HepG2 (cell line): ENCODE results near the gene GFER. TPM values are rescaled to one million over a fixed set of nuclear protein-coding genes. Genes with fewer than 3 reads are reported as not detected.
A peak's percentile ranks its signal among the peaks of the same experiment; 100 is the strongest.

Experiments
- CEBPB ChIP-seq: IDR thresholded peaks from 2 replicates; pipeline ENCODE4 v1.6.1; 2011; ENCODE audit warnings: low read depth, low read length, improper control_type of control experiment, borderline replicate concordance
- E2F5 ChIP-seq: sonication (generic); formaldehyde crosslinking; conservative IDR thresholded peaks from 2 replicates; pipeline ENCODE4 v1.4.0; 2020; ENCODE audit warnings: missing genetic modification reagents
- FOSL2 ChIP-seq: sonication (generic); formaldehyde crosslinking; IDR thresholded peaks from 2 replicates; pipeline ENCODE4 v1.4.0; 2020; ENCODE audit warnings: missing genetic modification reagents
- FOXA1 ChIP-seq, 2 experiments: fragments of 450-650 bp in 1 of 2; sonication (generic) in 1 of 2; formaldehyde crosslinking in 1 of 2; IDR thresholded peaks; 2 replicates each; pipeline versions ENCODE4 v1.4.0 to v1.6.1; 2016 to 2020; ENCODE audit warnings: missing genetic modification reagents in 1 of 2
- HNRNPUL1 ChIP-seq: fragments of 200-400 bp; formaldehyde crosslinking; IDR thresholded peaks from 2 replicates; pipeline ENCODE4 v1.6.1; 2017; ENCODE audit warnings: low read depth, mild to moderate bottlenecking, low read length, moderate library complexity
- PRDM15 ChIP-seq: sonication (generic); formaldehyde crosslinking; IDR thresholded peaks from 2 replicates; pipeline ENCODE4 v1.4.0; 2020; ENCODE audit warnings: missing genetic modification reagents
- PTBP1 ChIP-seq: fragments of 200-400 bp; formaldehyde crosslinking; IDR thresholded peaks from 2 replicates; pipeline ENCODE4 v1.6.1; 2018; ENCODE audit warnings: low read length, low read depth; ENCODE audit not compliant: poor library complexity, severe bottlenecking
- SPEN ChIP-seq: sonication (generic); formaldehyde crosslinking; IDR thresholded peaks from 2 replicates; pipeline ENCODE4 v1.5.1; 2020; ENCODE audit warnings: low read depth, mild to moderate bottlenecking, missing genetic modification reagents
- TEAD3 ChIP-seq: optimal IDR thresholded peaks from 2 replicates; pipeline ENCODE3; 2016; ENCODE audit warnings: borderline replicate concordance
- ZBTB1 ChIP-seq: sonication (generic); formaldehyde crosslinking; IDR thresholded peaks from 2 replicates; pipeline ENCODE4 v1.4.0; 2020; ENCODE audit warnings: missing genetic modification reagents, borderline replicate concordance
- ZFP37 ChIP-seq: sonication (generic); formaldehyde crosslinking; IDR thresholded peaks from 2 replicates; pipeline ENCODE4 v1.4.0; 2020; ENCODE audit warnings: missing genetic modification reagents, borderline replicate concordance
- ZNF430 ChIP-seq: sonication (generic); formaldehyde crosslinking; IDR thresholded peaks from 2 replicates; pipeline ENCODE4 v1.9.0; 2021; ENCODE audit warnings: mild to moderate bottlenecking, missing genetic modification reagents
- ZNF710 ChIP-seq: sonication (generic); formaldehyde crosslinking; IDR thresholded peaks from 2 replicates; pipeline ENCODE4 v1.5.0; 2020; ENCODE audit warnings: mild to moderate bottlenecking, missing genetic modification reagents, borderline replicate concordance
- polyA plus RNA-seq, 8 experiments: library from polyadenylated mRNA; depleted of rRNA in 3 of 8; stranded (reverse) in 7 of 8; unstranded in 1 of 8; fragments of >200 nt; fragmentation: Illumina TruSeq in 4 of 8; extraction: Trizol in 4 of 8; gene quantifications; 2 replicates each; pipeline versions ENCODE4 v1.2.1 to v1.2.3, GENCODE V29; 2011 to 2016; ENCODE audit warnings: low read depth in 4 of 8, missing spikeins in 1 of 8, mixed read lengths in 1 of 8; ENCODE audit not compliant: insufficient read depth in 1 of 8
- total RNA-seq, 5 experiments: library from RNA; depleted of rRNA; stranded (reverse); fragments of >200 nt; fragmentation: Illumina TruSeq; extraction: Trizol; gene quantifications; 2 replicates each; pipeline ENCODE4 v1.2.3, GENCODE V29; 2016; ENCODE audit warnings: low read depth in 1 of 5
- TF ChIP-seq, protein P1 (sequence below): IDR thresholded peaks from 2 replicates; pipeline ENCODE4 v1.6.1; 2018; ENCODE audit warnings: missing genetic modification reagents

GFER gene
- total and polyA plus RNA-seq, 2 of the 13 experiments (the other 11 are each of a cell fraction or from before 2014, with no cell fraction given) = 28.6 to 71.7 TPM

DNA sequence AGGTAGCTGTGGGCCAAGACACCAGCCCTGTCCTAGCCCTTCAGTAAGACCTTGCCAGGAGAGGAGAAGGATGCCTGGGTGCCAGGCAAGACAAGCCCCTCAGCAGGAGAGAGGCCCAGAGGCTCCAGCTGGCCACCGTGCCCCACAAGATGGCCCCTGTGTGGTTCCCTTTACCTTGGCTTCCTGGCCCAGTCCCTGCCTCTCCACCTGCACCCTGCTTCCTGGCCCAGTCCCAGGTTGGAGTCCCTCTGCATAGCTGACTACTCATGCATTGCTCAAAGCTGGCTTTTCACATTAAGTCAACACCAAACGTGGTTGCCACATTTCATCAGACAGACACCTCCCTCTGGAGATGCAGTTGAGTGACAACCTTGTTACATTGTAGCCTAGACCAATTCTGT lies 9.7 kb downstream of the GFER start (continued):
- TF ChIP-seq PRDM15 (CRISPR knock-in tag) = no peak
- no peak for TF ChIP-seq PTBP1
- TF ChIP-seq TEAD3 (CRISPR knock-in tag) = peak; percentile 53
- TF ChIP-seq, protein P1, sequence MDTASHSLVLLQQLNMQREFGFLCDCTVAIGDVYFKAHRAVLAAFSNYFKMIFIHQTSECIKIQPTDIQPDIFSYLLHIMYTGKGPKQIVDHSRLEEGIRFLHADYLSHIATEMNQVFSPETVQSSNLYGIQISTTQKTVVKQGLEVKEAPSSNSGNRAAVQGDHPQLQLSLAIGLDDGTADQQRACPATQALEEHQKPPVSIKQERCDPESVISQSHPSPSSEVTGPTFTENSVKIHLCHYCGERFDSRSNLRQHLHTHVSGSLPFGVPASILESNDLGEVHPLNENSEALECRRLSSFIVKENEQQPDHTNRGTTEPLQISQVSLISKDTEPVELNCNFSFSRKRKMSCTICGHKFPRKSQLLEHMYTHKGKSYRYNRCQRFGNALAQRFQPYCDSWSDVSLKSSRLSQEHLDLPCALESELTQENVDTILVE (CRISPR knock-in tag) = no peak; the same call in 1 of the 2 replicates
- TF ChIP-seq ZNF710 (CRISPR knock-in tag) = no peak
- peak; percentile 93 for TF ChIP-seq CEBPB
- no peak for TF ChIP-seq SPEN (CRISPR knock-in tag)
- no peak for TF ChIP-seq ZFP37 (CRISPR knock-in tag)
- no peak for TF ChIP-seq HNRNPUL1
- TF ChIP-seq ZNF430 (CRISPR knock-in tag) = no peak
- TF ChIP-seq ZBTB1 (CRISPR knock-in tag) = no peak
- TF ChIP-seq E2F5 (CRISPR knock-in tag) = no peak
- TF ChIP-seq FOSL2 (CRISPR knock-in tag) = peak; percentile 68
- TF ChIP-seq FOXA1 (IDR thresholded peaks at IDR 0.05) = peak; percentile 45; the same call in 1 of the 2 replicates
- peak; percentile 94 for TF ChIP-seq FOXA1 (CRISPR knock-in tag; IDR thresholded peaks at IDR 0.05)
